HCT116 (cell line): ENCODE measurements around the gene MUTYH. TPM values are rescaled to one million over a fixed set of nuclear protein-coding genes. Genes with fewer than 3 reads are reported as not detected.

Source experiments
- ATAC-seq: fragments of 200-7000 bp; cut with Tn5 transposase; 2 replicates; pipeline ENCODE4 v1.9.1; 2020; ENCODE audit warnings: mild to moderate bottlenecking, moderate library complexity
- BruUV-seq: library from RNA; stranded (reverse); fragments of 400-500 nt; replicated peaks from 2 replicates; lab custom pipeline; 2021; lab: Mats Ljungman, UMichigan
- CTCF ChIA-PET: fragments of 300-600 bp; sonication (Branson Sonifier 250); formaldehyde crosslinking; loops from one replicate; lab custom pipeline; 2021; ENCODE audit warnings: antibody characterized with exemption; lab: Charles Lee
- POLR2A ChIA-PET: fragments of 300-600, 350-600 bp; sonication (Branson Sonifier 250); formaldehyde crosslinking; loops from one replicate; lab custom pipeline; 2021; ENCODE audit warnings: antibody characterized with exemption; lab: Charles Lee
- RAD21 ChIA-PET, 2 experiments: fragments of 300-600 bp; sonication (Branson Sonifier 250); formaldehyde crosslinking; loops; one replicate each; lab custom pipeline; 2023; ENCODE audit warnings: low total read pairs in 2 of 2; ENCODE audit not compliant: uncharacterized antibody in 2 of 2, unreplicated experiment in 2 of 2, low non-redundant PET in 1 of 2; lab: Charles Lee
- DNase-seq: peaks from one replicate; pipeline ENCODE4 v3.0.0-alpha.2; 2010; ENCODE audit warnings: low read depth, low spot score
- H2AFZ ChIP-seq: fragments of 200-600 bp; shearing (Covaris generic), sonication (generic); 2 replicates; pipeline ENCODE4 v1.6.1; 2017; ENCODE audit warnings: low read depth, mixed run types, mixed read lengths, antibody characterized with exemption, low read length; ENCODE audit not compliant: poor library complexity, severe bottlenecking
- H3K27ac ChIP-seq: 2 replicates; pipeline ENCODE4 v1.5.1; 2012; ENCODE audit warnings: low read depth, low read length
- H3K27me3 ChIP-seq: fragments of 200-600 bp; sonication (generic); 2 replicates; pipeline ENCODE4 v1.6.1; 2016; ENCODE audit warnings: mixed run types, low read length, mixed read lengths; ENCODE audit not compliant: insufficient read depth
- H3K36me3 ChIP-seq, 2 experiments: fragments of 200-500 bp in 1 of 2; fragments of 200-600 bp in 1 of 2; sonication (Bioruptor generic) in 1 of 2; sonication (generic) in 1 of 2; 2 replicates each; pipeline versions ENCODE4 v1.5.1 to v1.6.1; 2014 to 2016; ENCODE audit warnings: low read length in 2 of 2, inconsistent platforms in 1 of 2, mixed read lengths in 1 of 2, mixed run types in 1 of 2; ENCODE audit not compliant: insufficient read depth in 2 of 2, control insufficient read depth in 1 of 2
- H3K4me1 ChIP-seq, 2 experiments: fragments of 200-600 bp in 1 of 2; sonication (generic) in 1 of 2; 2 replicates each; pipeline versions ENCODE4 v1.5.1 to v1.6.1; 2012 to 2017; ENCODE audit warnings: low read length in 2 of 2, inconsistent platforms in 1 of 2, mild to moderate bottlenecking in 1 of 2, mixed read lengths in 1 of 2, mixed run types in 1 of 2, moderate library complexity in 1 of 2; ENCODE audit not compliant: insufficient read depth in 2 of 2, control insufficient read depth in 1 of 2
- H3K4me2 ChIP-seq: fragments of 200-600 bp; sonication (generic); 2 replicates; pipeline ENCODE4 v1.6.1; 2017; ENCODE audit warnings: mixed run types, low read length, mixed read lengths
- H3K4me3 ChIP-seq, 2 experiments: fragments of 200-600 bp in 1 of 2; sonication (generic) in 1 of 2; replicated peaks in 1 of 2; 2 replicates each; pipeline ENCODE4 v1.5.1; 2011 to 2016; ENCODE audit warnings: low read length in 2 of 2, control low read depth in 1 of 2, low read depth in 1 of 2, mild to moderate bottlenecking in 1 of 2, mixed read lengths in 1 of 2, mixed run types in 1 of 2
- H3K79me2 ChIP-seq: fragments of 200-600 bp; sonication (generic); 2 replicates; pipeline ENCODE4 v1.6.1; 2017; ENCODE audit warnings: mild to moderate bottlenecking, mixed run types, low read length, moderate library complexity, mixed read lengths; ENCODE audit not compliant: insufficient read depth
- H3K9ac ChIP-seq: fragments of 200-600 bp; sonication (generic); 2 replicates; pipeline ENCODE4 v1.6.1; 2016; ENCODE audit warnings: low read length, mixed read lengths
- H3K9me2 ChIP-seq: fragments of 200-600 bp; sonication (generic), shearing (Covaris generic); 2 replicates; pipeline ENCODE4 v1.6.1; 2017; ENCODE audit warnings: mixed run types, mild to moderate bottlenecking, moderate library complexity; ENCODE audit not compliant: insufficient read depth
- H3K9me3 ChIP-seq, 2 experiments: fragments of 200-500 bp in 1 of 2; fragments of 200-600 bp in 1 of 2; sonication (Bioruptor generic) in 1 of 2; sonication (generic) in 1 of 2; 2 replicates each; pipeline ENCODE4 v1.6.1; 2014 to 2017; ENCODE audit warnings: low read length in 2 of 2, mixed read lengths in 2 of 2, inconsistent platforms in 1 of 2, low read depth in 1 of 2, mild to moderate bottlenecking in 1 of 2, mixed run types in 1 of 2, moderate library complexity in 1 of 2; ENCODE audit not compliant: control insufficient read depth in 1 of 2, insufficient read depth in 1 of 2
- H4K20me1 ChIP-seq: fragments of 200-600 bp; sonication (generic), shearing (Covaris generic); 2 replicates; pipeline ENCODE4 v1.6.1; 2017; ENCODE audit warnings: mixed run types, mild to moderate bottlenecking, moderate library complexity; ENCODE audit not compliant: insufficient read depth
- ATF3 ChIP-seq: IDR thresholded peaks from 2 replicates; pipeline ENCODE4 v1.6.1; 2012
- CBX3 ChIP-seq: IDR thresholded peaks from 2 replicates; pipeline ENCODE4 v1.6.1; 2012; ENCODE audit warnings: low read depth
- CEBPB ChIP-seq: IDR thresholded peaks from 2 replicates; pipeline ENCODE4 v1.6.1; 2012; ENCODE audit warnings: low read depth
- EGR1 ChIP-seq: IDR thresholded peaks from 2 replicates; pipeline ENCODE4 v1.6.1; 2012; ENCODE audit warnings: low read depth
- EZH2phosphoT487 ChIP-seq: fragments of 200-600 bp; IDR thresholded peaks from 2 replicates; pipeline ENCODE4 v1.6.1; 2018; ENCODE audit warnings: antibody characterized with exemption, borderline replicate concordance
- JUND ChIP-seq: IDR thresholded peaks from 2 replicates; pipeline ENCODE4 v1.6.1; 2012
- MAX ChIP-seq: IDR thresholded peaks from 2 replicates; pipeline ENCODE4 v1.6.1; 2012
- RAD21 ChIP-seq: IDR thresholded peaks from 2 replicates; pipeline ENCODE4 v1.6.1; 2012; ENCODE audit warnings: low read depth, mild to moderate bottlenecking
- REST ChIP-seq: IDR thresholded peaks from 2 replicates; pipeline ENCODE4 v1.6.1; 2012; ENCODE audit warnings: low read depth
- SIN3A ChIP-seq: IDR thresholded peaks from 2 replicates; pipeline ENCODE4 v1.6.1; 2012; ENCODE audit warnings: low read depth
- SP1 ChIP-seq: IDR thresholded peaks from 2 replicates; pipeline ENCODE4 v1.6.1; 2012; ENCODE audit warnings: low read depth
- SRF ChIP-seq: IDR thresholded peaks from 2 replicates; pipeline ENCODE4 v1.6.1; 2012; ENCODE audit warnings: low read depth
- TCF7L2 ChIP-seq: IDR thresholded peaks from 2 replicates; pipeline ENCODE4 v1.7.0; 2011; ENCODE audit warnings: borderline replicate concordance, inconsistent platforms; ENCODE audit not compliant: insufficient read depth, insufficient read length; ENCODE audit errors: extremely low read depth
- ZFX ChIP-seq: fragments of 450-650 bp; IDR thresholded peaks from 2 replicates; pipeline ENCODE4 v1.6.1; 2017
- intact Hi-C: fragments of 100-400 bp; cut with micrococcal nuclease; formaldehyde crosslinking; loops from 2 replicates; pipeline ENCODE4 v1.10.0; 2022
- total RNA-seq: library from RNA; stranded (reverse); gene quantifications from one replicate; pipeline ENCODE4 v1.2.1, GENCODE V29; 2021; ENCODE audit not compliant: unreplicated experiment

MUTYH gene
- total RNA-seq, 1 experiment from 2014 or later = 44.8 TPM

- intact Hi-C loops = no loop called here
- H3K9me3 ChIP-seq = no peaks in the 10 kb centered on the region
- H3K9me2 ChIP-seq = no peaks in the 10 kb centered on the region
- H3K4me3 ChIP-seq = no peak overlapping the region
- no peaks in the 10 kb centered on the region for H3K36me3 ChIP-seq
- H3K4me2 ChIP-seq = no peak overlapping the region
- ChIA-PET CTCF (no interaction called here), POLR2A (no interaction called here), RAD21 (no interaction called here)
- no peaks in the 10 kb centered on the region for H3K4me1 ChIP-seq
- H2AFZ ChIP-seq = no peak overlapping the region
- H4K20me1 ChIP-seq = no peaks in the 10 kb centered on the region
- DNase-seq (no peak), ATAC-seq (no peak)
- no peaks in the 10 kb centered on the region for H3K79me2 ChIP-seq
- H3K9ac ChIP-seq = no peak overlapping the region
- H3K27ac ChIP-seq = no peak overlapping the region
- BruUV-seq = no TSS peak
- no peaks in the 10 kb centered on the region for H3K27me3 ChIP-seq
- TF ChIP-seq CBX3 = no peak
- TF ChIP-seq ATF3 = no peak
- TF ChIP-seq TCF7L2 = no peak
- no peak for TF ChIP-seq RAD21
- TF ChIP-seq, all 23 proteins: peak for 0
Measured at GRCh38 chr1:45378184-45378583, 37.9 kb upstream of the MUTYH start.

- ATAC-seq = no peak
- H3K79me2 ChIP-seq = no peaks in the 10 kb centered on the region
- no peak for DNase-seq
- CTCF ChIA-PET = no interaction called here
- H3K27me3 ChIP-seq = no peaks in the 10 kb centered on the region
- no peak overlapping the region for H3K9ac ChIP-seq
- H3K9me2 ChIP-seq = no peaks in the 10 kb centered on the region
- H3K4me2 ChIP-seq = no peak overlapping the region
- H2AFZ ChIP-seq = no peak overlapping the region
- POLR2A ChIA-PET = no interaction called here
- no peaks in the 10 kb centered on the region for H3K36me3 ChIP-seq
- H3K4me3 ChIP-seq = no peak overlapping the region
- H3K4me1 ChIP-seq = no peaks in the 10 kb centered on the region
- H3K27ac ChIP-seq = no peak overlapping the region
- no TSS peak for BruUV-seq
- intact Hi-C loops = no loop called here
- no peaks in the 10 kb centered on the region for H4K20me1 ChIP-seq
- RAD21 ChIA-PET = no interaction called here
- no peaks in the 10 kb centered on the region for H3K9me3 ChIP-seq
- no peak for TF ChIP-seq EGR1
- TF ChIP-seq ZFX = no peak
- no peak for TF ChIP-seq SRF
- TF ChIP-seq SP1 = no peak
- no peak for TF ChIP-seq EZH2phosphoT487
- no peak for TF ChIP-seq JUND
- TF ChIP-seq RAD21 = no peak
- TF ChIP-seq SIN3A = no peak
- TF ChIP-seq REST = no peak
- TF ChIP-seq MAX = no peak
- TF ChIP-seq CEBPB = no peak
- no peak for TF ChIP-seq TCF7L2
Measured at GRCh38 chr1:45375104-45376090, 35.2 kb upstream of the MUTYH start.
